GM21737 (cell line): ENCODE measurements around the gene SMIM1.
"Not testable (repeated sequence)": the region's sequence is repeated elsewhere in the genome, so short reads cannot be mapped to it uniquely, and the experiment has no call there.

ENCODE experiments used
- ATAC-seq: cut with Tn5 transposase; IDR thresholded peaks from one replicate; pipeline ENCODE4 v1.9.1; 2021; ENCODE audit warnings: mild to moderate bottlenecking, moderate library complexity; ENCODE audit not compliant: unreplicated experiment

Gene SMIM1

GRCh38 chr1:3736131-3736561, 36.4 kb upstream of the SMIM1 start:
- no peak for ATAC-seq

- no peak for ATAC-seq
These were observed 35.8 kb upstream of the SMIM1 start for GRCh38 chr1:3736708-3737107.

- no peak for ATAC-seq
These were observed 33.6 kb upstream of the SMIM1 start for GRCh38 chr1:3738943-3739342.

GRCh38 chr1:3740042-3740441, 32.5 kb upstream of the SMIM1 start:
- no peak for ATAC-seq

GRCh38 chr1:3740752-3741151, 31.8 kb upstream of the SMIM1 start:
- no peak for ATAC-seq

GRCh38 chr1:3741566-3742438, 30.7 kb upstream of the SMIM1 start:
- ATAC-seq = no peak

GRCh38 chr1:3742439-3743298, 29.9 kb upstream of the SMIM1 start:
- ATAC-seq = no peak

- ATAC-seq = no peak
These were observed 29.1 kb upstream of the SMIM1 start for GRCh38 chr1:3743421-3743820.

GRCh38 chr1:3743826-3744225, 28.7 kb upstream of the SMIM1 start:
- ATAC-seq = no peak

GRCh38 chr1:3744646-3745045, 27.9 kb upstream of the SMIM1 start:
- ATAC-seq = no peak

- no peak for ATAC-seq
These were observed 27.5 kb upstream of the SMIM1 start for GRCh38 chr1:3745071-3745470.

GRCh38 chr1:3745590-3746381, 26.8 kb upstream of the SMIM1 start:
- no peak for ATAC-seq

GRCh38 chr1:3746389-3746829, 26.1 kb upstream of the SMIM1 start:
- no peak for ATAC-seq

GRCh38 chr1:3746830-3747521, 25.6 kb upstream of the SMIM1 start:
- peak; percentile 86 for ATAC-seq

GRCh38 chr1:3747522-3747848, 25.1 kb upstream of the SMIM1 start:
- no peak for ATAC-seq

- no peak for ATAC-seq
These were observed 24.6 kb upstream of the SMIM1 start for GRCh38 chr1:3747903-3748302.

- not testable (repeated sequence) for ATAC-seq
These were observed 24.1 kb upstream of the SMIM1 start for GRCh38 chr1:3748316-3748900.

- ATAC-seq = no peak
These were observed 23.0 kb upstream of the SMIM1 start for GRCh38 chr1:3749512-3749911.

GRCh38 chr1:3750741-3751140, 21.8 kb upstream of the SMIM1 start:
- no peak for ATAC-seq

GRCh38 chr1:3752400-3752945, 20.1 kb upstream of the SMIM1 start, which contains the start of gene CCDC27:
TSS of gene CCDC27 (plus strand) at chr1:3752450. CDS start at chr1:3752482, 32 bp downstream.
- ATAC-seq = no peak
